HUES6 (cell line): ENCODE data around the gene AMPH.
"Not testable (repeated sequence)": the region's sequence is repeated elsewhere in the genome, so short reads cannot be mapped to it uniquely, and the experiment has no call there.

Experiments used
- H3K27ac ChIP-seq: 2 replicates; pipeline ENCODE4 v1.7.0; 2013; ENCODE audit warnings: low read depth, mild to moderate bottlenecking, low read length, inconsistent platforms
- H3K27me3 ChIP-seq: 2 replicates; pipeline ENCODE4 v1.6.1; 2013; ENCODE audit warnings: low read length; ENCODE audit not compliant: control insufficient read depth, insufficient read depth
- H3K36me3 ChIP-seq: 2 replicates; pipeline ENCODE4 v1.6.1; 2013; ENCODE audit warnings: low read length; ENCODE audit not compliant: control insufficient read depth, insufficient read depth
- H3K4me1 ChIP-seq: 2 replicates; pipeline ENCODE4 v1.6.1; 2013; ENCODE audit warnings: low read length; ENCODE audit not compliant: control insufficient read depth, insufficient read depth
- H3K4me3 ChIP-seq: 2 replicates; pipeline ENCODE4 v1.5.1; 2013; ENCODE audit warnings: low read depth, low read length
- H3K9ac ChIP-seq: one replicate; pipeline ENCODE4 v1.6.1; 2013; ENCODE audit warnings: mild to moderate bottlenecking, low read length
- H3K9me3 ChIP-seq: 2 replicates; pipeline ENCODE4 v1.6.1; 2013; ENCODE audit warnings: low read depth, low read length; ENCODE audit not compliant: control insufficient read depth, insufficient read depth

AMPH gene

DNA sequence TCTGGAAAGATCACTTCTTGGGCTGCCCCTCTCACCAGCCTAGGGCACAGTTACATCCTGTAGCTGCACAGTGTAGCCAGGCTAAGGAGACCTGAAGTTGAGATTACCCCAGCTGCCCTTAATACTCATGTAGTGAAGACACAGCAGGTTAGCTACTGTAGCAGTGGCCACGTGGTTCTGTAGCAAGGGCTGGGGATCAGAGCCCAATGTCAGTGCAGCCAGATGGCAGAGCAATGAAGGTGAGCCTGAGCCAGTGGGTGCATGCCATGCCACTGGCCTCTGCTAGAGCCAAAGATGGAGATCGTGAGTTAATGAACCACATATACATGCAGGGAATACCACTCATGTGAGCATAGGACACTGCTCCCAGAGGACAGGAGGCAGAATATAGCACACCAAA lies 15.5 kb downstream of the AMPH start:
- Histone ChIP-seq H3K4me3 (no peak overlapping the region), H3K9me3 (no peaks in the 10 kb centered on the region), H3K4me1 (no peaks in the 10 kb centered on the region), H3K27ac (no peak overlapping the region), H3K9ac (no peak overlapping the region), H3K27me3 (no peaks in the 10 kb centered on the region), H3K36me3 (no peaks in the 10 kb centered on the region)

DNA sequence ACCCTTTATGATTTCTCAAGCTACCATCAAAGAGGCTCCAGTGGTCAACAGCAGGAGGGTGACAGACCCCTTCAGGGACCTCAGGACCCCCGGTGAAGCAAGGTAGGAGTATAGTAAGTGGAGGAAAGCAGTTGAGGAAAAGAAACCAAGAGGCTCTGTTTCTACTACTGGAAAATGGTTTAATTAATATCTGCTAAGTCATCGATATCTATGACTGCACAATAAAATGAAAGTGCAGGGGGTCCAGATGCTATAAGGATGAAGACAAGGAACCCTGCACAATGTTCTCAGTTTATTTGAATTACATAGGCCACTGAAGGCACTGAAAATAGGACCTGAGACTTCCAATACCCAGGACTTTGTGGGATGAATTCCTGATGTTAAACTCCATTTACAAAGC lies 23.7 kb downstream of the AMPH start:
- H3K9me3 ChIP-seq, result no peaks in the 10 kb centered on the region
- H3K4me3 ChIP-seq, result no peak overlapping the region

DNA sequence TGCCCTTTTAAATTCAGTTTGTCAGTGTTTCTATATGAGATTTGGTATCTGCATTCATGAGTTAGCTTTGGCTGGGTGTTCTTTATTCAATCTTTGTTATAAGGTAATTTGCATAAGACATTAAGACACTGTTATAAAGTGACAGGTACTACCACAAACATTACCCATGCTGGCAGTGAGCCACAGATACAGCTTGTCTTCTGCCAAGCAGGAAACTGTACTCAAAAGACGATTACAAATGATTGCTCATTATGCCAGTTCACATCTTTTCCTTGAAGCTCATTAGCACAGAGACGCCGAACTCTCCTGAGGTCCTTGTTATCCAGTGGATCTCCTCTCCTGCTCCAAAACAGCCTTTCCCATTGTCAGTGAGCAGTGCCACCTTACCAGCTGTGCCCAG lies 30.4 kb downstream of the AMPH start:
- H3K27me3 ChIP-seq, result no peaks in the 10 kb centered on the region
- no peaks in the 10 kb centered on the region for H3K36me3 ChIP-seq
- no peak overlapping the region for H3K27ac ChIP-seq
- no peak overlapping the region for H3K4me3 ChIP-seq
- no peaks in the 10 kb centered on the region for H3K9me3 ChIP-seq
- no peak overlapping the region for H3K9ac ChIP-seq
- H3K4me1 ChIP-seq, result no peaks in the 10 kb centered on the region

More for the DNA sequence above, 23.7 kb downstream of the AMPH start:
- H3K27ac ChIP-seq, result no peak overlapping the region
- H3K36me3 ChIP-seq, result no peaks in the 10 kb centered on the region
- H3K4me1 ChIP-seq, result no peaks in the 10 kb centered on the region
- H3K27me3 ChIP-seq, result no peaks in the 10 kb centered on the region
- no peak overlapping the region for H3K9ac ChIP-seq

DNA sequence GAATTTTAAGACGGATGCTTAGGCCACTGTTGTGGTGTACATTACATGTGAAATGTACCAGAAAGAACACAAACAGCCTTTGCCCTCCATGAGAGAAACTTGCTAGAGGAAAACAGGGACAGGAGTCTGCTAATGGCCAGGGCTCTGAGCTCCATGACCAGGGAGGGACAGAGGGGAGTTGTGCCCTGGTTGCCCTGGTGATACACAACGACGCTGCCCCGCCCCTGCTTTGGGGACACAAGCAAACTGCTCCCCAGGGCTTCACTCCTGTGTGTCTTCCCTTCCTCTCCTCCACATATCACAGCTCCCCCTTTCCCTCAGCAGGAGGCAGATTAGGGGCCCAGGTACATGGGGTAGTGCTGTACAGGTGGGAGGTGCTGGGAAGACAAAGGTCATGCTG lies 36.2 kb downstream of the AMPH start:
- Histone ChIP-seq H3K27ac (no peak overlapping the region), H3K4me1 (no peaks in the 10 kb centered on the region), H3K27me3 (no peaks in the 10 kb centered on the region), H3K9ac (no peak overlapping the region), H3K9me3 (peaks cover 5% of the 10 kb centered on the region), H3K4me3 (no peak overlapping the region), H3K36me3 (no peaks in the 10 kb centered on the region)

DNA sequence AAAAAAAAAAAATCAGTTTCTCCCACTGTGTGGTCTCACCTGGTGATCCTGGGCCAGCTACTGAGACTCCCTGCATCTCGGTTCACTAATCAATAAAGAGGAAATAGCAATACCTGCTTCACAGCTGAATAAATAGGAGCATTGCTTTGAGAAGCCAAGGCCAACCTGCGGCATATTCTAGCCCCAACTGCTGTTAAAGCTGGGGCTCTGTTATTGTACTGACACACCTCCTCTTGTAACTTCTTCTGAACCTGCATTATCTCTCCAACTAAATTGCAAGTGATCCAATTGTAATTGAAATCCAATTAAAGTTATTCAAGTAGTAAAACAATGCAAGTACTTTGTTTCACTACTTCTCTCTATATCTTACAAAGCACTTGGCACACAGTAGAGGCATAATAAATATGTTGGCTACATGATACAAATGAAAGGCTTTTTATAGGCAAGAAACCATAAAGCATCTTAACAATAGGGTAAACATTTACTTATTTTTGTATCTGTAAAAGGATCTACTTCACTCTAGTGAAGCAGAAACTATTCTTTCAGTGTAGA lies 38.4 kb downstream of the AMPH start:
- Histone ChIP-seq H3K27me3 (no peaks in the 10 kb centered on the region), H3K36me3 (no peaks in the 10 kb centered on the region), H3K4me1 (no peaks in the 10 kb centered on the region), H3K9me3 (peaks cover 5% of the 10 kb centered on the region), H3K27ac (no peak overlapping the region), H3K4me3 (no peak overlapping the region), H3K9ac (no peak overlapping the region)

DNA sequence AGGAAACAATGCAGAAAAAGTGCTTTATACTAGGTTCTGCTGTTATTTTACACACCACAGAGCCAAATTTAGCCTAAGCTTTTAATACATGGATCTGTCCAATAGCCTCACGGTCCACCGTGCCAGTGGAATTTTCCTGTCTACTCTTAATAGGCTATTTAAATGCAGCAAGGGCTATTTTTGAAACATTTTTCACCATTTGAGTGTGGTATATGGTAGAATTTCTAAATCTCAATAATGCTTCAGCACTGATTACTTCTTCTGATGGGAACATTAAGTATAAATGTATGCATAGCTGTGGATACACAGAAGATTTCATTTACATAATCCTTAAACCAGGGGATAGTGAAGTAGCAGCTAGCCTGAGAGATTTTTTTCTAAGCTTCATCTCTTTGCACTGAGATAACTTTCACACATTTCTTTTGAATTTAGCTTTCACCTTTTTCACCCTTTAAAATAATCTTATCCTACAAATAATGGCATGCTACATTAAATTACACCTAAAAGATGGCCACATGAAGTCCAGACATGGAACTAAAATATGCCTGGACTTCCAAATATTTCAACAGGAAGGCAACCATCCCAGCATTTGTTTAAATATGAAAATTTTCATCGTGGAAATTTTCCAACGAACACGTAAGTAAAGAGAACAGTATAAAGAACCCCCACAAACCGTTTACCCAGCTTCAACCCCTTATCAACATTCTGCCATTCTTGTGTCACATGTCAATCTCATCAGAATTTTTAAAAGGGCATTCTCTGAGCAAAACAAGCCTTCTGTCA lies 45.4 kb downstream of the AMPH start:
- Histone ChIP-seq H3K4me1 (no peaks in the 10 kb centered on the region), H3K27me3 (no peaks in the 10 kb centered on the region), H3K27ac (no peak overlapping the region)

DNA sequence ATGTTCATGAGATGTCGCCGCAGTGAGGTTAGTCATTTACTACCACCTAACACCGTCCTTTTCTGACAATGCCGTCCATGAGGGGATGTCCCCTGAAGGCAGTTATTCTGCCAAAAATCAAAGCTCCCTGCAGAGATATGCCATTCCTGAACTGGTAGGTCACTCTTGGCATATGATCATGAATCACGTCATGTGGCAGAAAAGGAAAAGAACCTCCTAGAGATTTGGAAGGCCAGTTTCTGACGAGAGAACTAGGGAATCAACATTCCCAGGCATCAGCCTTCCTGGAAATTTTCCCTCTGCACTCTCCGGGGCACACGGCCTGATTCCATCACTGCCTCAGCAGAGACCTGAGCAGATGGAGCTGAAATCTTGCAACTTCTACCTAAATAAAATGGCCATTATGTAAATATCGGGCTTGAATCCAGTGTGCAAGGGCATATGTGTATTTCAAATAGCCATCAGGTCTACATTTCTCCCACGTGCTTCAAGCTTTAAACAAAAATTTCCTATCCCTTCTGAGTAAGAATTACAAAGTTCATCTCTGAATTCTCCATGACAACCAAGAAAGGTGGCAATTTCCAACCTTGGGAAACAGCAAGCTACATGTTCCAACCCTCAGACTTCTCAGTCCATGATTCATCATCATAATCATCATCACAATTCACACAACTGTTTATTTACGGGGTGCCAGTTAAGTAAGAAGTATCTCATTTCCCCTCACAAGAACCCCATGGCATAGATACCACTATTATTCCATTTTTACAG lies 46.5 kb downstream of the AMPH start:
- Histone ChIP-seq H3K4me3 (no peak overlapping the region), H3K9ac (no peak overlapping the region), H3K27ac (no peak overlapping the region), H3K36me3 (no peaks in the 10 kb centered on the region), H3K9me3 (no peaks in the 10 kb centered on the region), H3K4me1 (no peaks in the 10 kb centered on the region), H3K27me3 (no peaks in the 10 kb centered on the region)

More for the DNA sequence above, 45.4 kb downstream of the AMPH start:
- Histone ChIP-seq H3K9ac (no peak overlapping the region), H3K4me3 (no peak overlapping the region), H3K9me3 (no peaks in the 10 kb centered on the region), H3K36me3 (no peaks in the 10 kb centered on the region)

DNA sequence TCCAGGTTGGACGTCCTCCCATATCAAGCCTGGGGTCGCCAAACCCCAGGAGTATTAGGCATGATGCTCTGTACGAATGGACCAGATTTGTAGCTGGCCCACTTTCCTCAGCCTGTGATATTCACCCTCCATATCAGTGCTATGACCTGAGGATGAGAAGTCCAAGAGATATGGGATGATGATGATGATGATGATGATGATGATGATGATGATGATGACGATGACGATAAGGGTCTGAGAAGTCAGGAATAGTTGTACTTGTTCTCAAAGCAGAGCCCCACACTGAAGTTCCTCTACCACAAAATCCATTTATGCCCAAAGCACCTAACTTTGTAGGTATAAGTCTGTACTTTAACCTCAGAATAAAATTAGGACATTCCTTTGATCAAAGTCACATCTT lies 50.7 kb downstream of the AMPH start:
- H3K27ac ChIP-seq, result no peak overlapping the region
- H3K4me3 ChIP-seq, result no peak overlapping the region
- H3K4me1 ChIP-seq, result no peaks in the 10 kb centered on the region
- H3K36me3 ChIP-seq, result no peaks in the 10 kb centered on the region
- no peak overlapping the region for H3K9ac ChIP-seq
- H3K9me3 ChIP-seq, result 0 out of 2 replicates have a peak, but pooled peaks cover 3% of the 10 kb centered on the region
- H3K27me3 ChIP-seq, result no peaks in the 10 kb centered on the region

DNA sequence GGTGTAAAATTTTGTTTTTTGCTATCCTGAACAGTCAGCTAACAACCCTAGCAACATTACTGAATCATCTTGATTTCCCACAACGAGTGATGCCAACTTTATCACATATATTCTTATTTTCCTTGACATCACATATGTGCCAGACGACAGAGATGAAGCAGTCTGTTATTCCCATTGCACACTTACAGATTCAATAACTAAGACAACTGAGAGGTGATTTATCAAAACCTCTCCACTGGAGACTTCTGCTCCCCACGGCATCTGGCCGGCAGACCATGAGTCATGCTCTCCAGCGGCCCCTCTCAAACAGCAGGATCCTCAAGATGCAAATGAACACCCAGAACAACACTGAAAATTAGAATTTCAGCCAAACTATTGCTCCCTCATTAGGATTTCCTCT lies 57.1 kb downstream of the AMPH start:
- Histone ChIP-seq H3K27me3 (no peaks in the 10 kb centered on the region), H3K36me3 (no peaks in the 10 kb centered on the region), H3K9me3 (0 out of 2 replicates have a peak, but pooled peaks cover 6% of the 10 kb centered on the region), H3K9ac (no peak overlapping the region), H3K27ac (no peak overlapping the region), H3K4me1 (no peaks in the 10 kb centered on the region), H3K4me3 (no peak overlapping the region)

DNA sequence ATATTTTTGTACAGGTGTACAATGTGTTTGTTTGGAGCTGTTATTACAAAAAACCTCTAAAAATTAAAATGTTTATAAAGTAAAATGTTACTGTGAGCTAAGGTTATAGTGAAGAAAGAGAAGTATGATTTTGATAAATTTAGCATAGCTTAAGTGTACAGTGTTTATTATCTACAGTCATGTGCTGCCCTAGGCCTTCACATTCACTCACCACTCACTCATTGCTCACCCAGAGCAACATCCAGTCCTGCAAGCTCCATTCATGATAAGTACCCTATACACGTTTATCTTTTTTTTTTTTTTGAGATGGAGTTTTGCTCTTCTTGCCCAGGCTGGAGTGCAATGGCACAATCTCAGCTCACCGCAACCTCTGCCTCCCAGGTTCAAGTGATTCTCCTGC lies 59.6 kb downstream of the AMPH start:
- H3K36me3 ChIP-seq, H3K4me3 ChIP-seq, H3K27me3 ChIP-seq, H3K9me3 ChIP-seq, H3K4me1 ChIP-seq, H3K9ac ChIP-seq, H3K27ac ChIP-seq: not testable (repeated sequence)

DNA sequence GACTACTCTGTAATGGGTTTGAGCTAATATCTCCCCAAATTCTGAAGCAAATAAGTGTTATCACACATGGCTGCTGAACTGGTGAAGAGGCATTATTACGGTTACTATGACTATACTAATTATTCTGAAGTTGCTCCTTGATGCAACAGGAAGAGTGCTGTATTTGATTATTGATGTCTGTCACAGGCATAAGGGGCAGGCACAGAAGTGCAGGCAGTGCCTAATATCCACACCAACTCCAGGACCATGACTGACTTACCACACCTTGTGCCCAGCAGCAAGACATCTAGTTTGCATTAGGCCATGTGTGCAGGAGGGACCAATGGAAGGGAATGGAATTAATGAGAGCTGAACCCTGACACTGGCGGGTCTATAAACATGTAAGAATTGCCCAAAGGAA lies 62.7 kb downstream of the AMPH start:
- H3K27me3 ChIP-seq, result no peaks in the 10 kb centered on the region
- H3K4me3 ChIP-seq, result no peak overlapping the region
- H3K27ac ChIP-seq, result no peak overlapping the region
- H3K4me1 ChIP-seq, result no peaks in the 10 kb centered on the region
- H3K9me3 ChIP-seq, result no peaks in the 10 kb centered on the region
- no peaks in the 10 kb centered on the region for H3K36me3 ChIP-seq
- no peak overlapping the region for H3K9ac ChIP-seq
